GM23338 (cell line): Measurements from ENCODE around the gene MTMR1. TPM values are rescaled to one million over a fixed set of nuclear protein-coding genes. Genes with fewer than 3 reads are reported as not detected.

ENCODE experiments used
- ATAC-seq: fragments of 200-7000 bp; cut with Tn5 transposase; 3 replicates; pipeline ENCODE4 v1.9.1; 2020
- DNase-seq: peaks from one replicate; pipeline ENCODE4 v3.0.0-alpha.2; 2015; ENCODE audit warnings: low spot score
- H2AFZ ChIP-seq: fragments of 200-600 bp; sonication (generic); 2 replicates; pipeline ENCODE4 v1.8.0; 2016; ENCODE audit warnings: antibody characterized with exemption, mild to moderate bottlenecking, moderate library complexity
- H3F3A ChIP-seq: fragments of 200-600 bp; sonication (generic); replicated peaks from 2 replicates; pipeline ENCODE4 v1.8.0; 2017; ENCODE audit warnings: antibody characterized with exemption, mixed run types, low read depth
- H3K27ac ChIP-seq: fragments of 200-600 bp; sonication (generic); 2 replicates; pipeline ENCODE4 v1.6.1; 2016; ENCODE audit warnings: low read depth
- H3K27me3 ChIP-seq: fragments of 200-600 bp; sonication (generic); 2 replicates; pipeline ENCODE4 v1.8.0; 2016; ENCODE audit warnings: mild to moderate bottlenecking, mixed run types, moderate library complexity; ENCODE audit not compliant: insufficient read depth
- H3K36me3 ChIP-seq: fragments of 200-600 bp; sonication (generic); 2 replicates; pipeline ENCODE4 v1.8.0; 2016; ENCODE audit warnings: mild to moderate bottlenecking; ENCODE audit not compliant: insufficient read depth
- H3K4me1 ChIP-seq: fragments of 200-600 bp; sonication (generic); 2 replicates; pipeline ENCODE4 v1.8.0; 2016; ENCODE audit warnings: mild to moderate bottlenecking, moderate library complexity; ENCODE audit not compliant: insufficient read depth
- H3K4me2 ChIP-seq: fragments of 200-600 bp; sonication (generic); 2 replicates; pipeline ENCODE4 v1.7.1; 2017; ENCODE audit warnings: mixed run types
- H3K4me3 ChIP-seq: fragments of 200-600 bp; sonication (generic); 2 replicates; pipeline ENCODE4 v1.6.1; 2016; ENCODE audit warnings: mixed run types
- H3K79me2 ChIP-seq: fragments of 200-600 bp; sonication (generic); replicated peaks from 2 replicates; pipeline ENCODE4 v1.8.0; 2017; ENCODE audit warnings: mild to moderate bottlenecking; ENCODE audit not compliant: insufficient read depth
- H3K9me2 ChIP-seq: fragments of 200-600 bp; sonication (generic); 2 replicates; pipeline ENCODE4 v1.8.0; 2017; ENCODE audit not compliant: insufficient read depth
- H4K20me1 ChIP-seq: fragments of 200-600 bp; sonication (generic); replicated peaks from 2 replicates; pipeline ENCODE4 v1.8.0; 2017; ENCODE audit warnings: mild to moderate bottlenecking; ENCODE audit not compliant: insufficient read depth
- H3K27ac Mint-ChIP-seq: 2 replicates; pipeline ENCODE4 v1.8.0; 2020; ENCODE audit warnings: inconsistent platforms, mild to moderate bottlenecking, moderate library complexity, mixed read lengths
- H3K27me3 Mint-ChIP-seq: 3 replicates; pipeline ENCODE4 v1.8.0; 2022; ENCODE audit warnings: low read depth, mild to moderate bottlenecking, moderate library complexity, mixed read lengths, inconsistent platforms; ENCODE audit not compliant: insufficient read depth, poor library complexity
- H3K36me3 Mint-ChIP-seq: 3 replicates; pipeline ENCODE4 v1.8.0; 2021; ENCODE audit warnings: low read depth, mild to moderate bottlenecking, inconsistent platforms, moderate library complexity, mixed read lengths
- H3K4me1 Mint-ChIP-seq: 3 replicates; pipeline ENCODE4 v1.8.0; 2020; ENCODE audit warnings: mild to moderate bottlenecking, inconsistent platforms, mixed read lengths
- H3K4me3 Mint-ChIP-seq: 3 replicates; pipeline ENCODE4 v1.8.0; 2021; ENCODE audit warnings: moderate library complexity, mild to moderate bottlenecking, inconsistent platforms, mixed read lengths
- H3K9me3 Mint-ChIP-seq: 3 replicates; pipeline ENCODE4 v1.8.0; 2020; ENCODE audit warnings: moderate library complexity, mild to moderate bottlenecking, inconsistent platforms, mixed read lengths
- CREB1 ChIP-seq: fragments of 250-450 bp; sonication (Bioruptor Pico); IDR thresholded peaks from 2 replicates; pipeline ENCODE4 v1.5.0; 2020; ENCODE audit warnings: low read depth, mild to moderate bottlenecking, moderate library complexity
- EZH2 ChIP-seq: fragments of 200-600 bp; sonication (generic); IDR thresholded peaks from one replicate; pipeline ENCODE4 v1.8.0; 2017; ENCODE audit warnings: antibody characterized with exemption, mild to moderate bottlenecking, low read depth; ENCODE audit not compliant: unreplicated experiment
- JUNB ChIP-seq: IDR thresholded peaks from one replicate; pipeline ENCODE4 v1.6.1; 2016; ENCODE audit warnings: antibody characterized with exemption; ENCODE audit not compliant: unreplicated experiment
- ZNF114 ChIP-seq: fragments of 250-450 bp; sonication (Bioruptor Pico); IDR thresholded peaks from 2 replicates; pipeline ENCODE4 v1.5.0; 2020; ENCODE audit warnings: mild to moderate bottlenecking, moderate library complexity
- ZNF331 ChIP-seq: fragments of 250-450 bp; sonication (Bioruptor Pico); IDR thresholded peaks from 2 replicates; pipeline ENCODE4 v1.5.0; 2020; ENCODE audit warnings: low read depth, mild to moderate bottlenecking, moderate library complexity
- polyA plus RNA-seq: library from polyadenylated mRNA; unstranded; fragments of >200 nt; fragmentation: Nextera tagmentation; extraction: Ambion mirVana; gene quantifications from 2 replicates; pipeline ENCODE4 v1.2.1, GENCODE V29; 2016
- total RNA-seq: library from RNA; depleted of rRNA; stranded (reverse); fragments of >200 nt; shearing (Covaris generic); gene quantifications from 2 replicates; pipeline ENCODE4 v1.2.3, GENCODE V29; 2014
- TF ChIP-seq, protein P1 (sequence below), 2 experiments: fragments of 200-600 bp in 1 of 2; sonication (generic) in 1 of 2; conservative IDR thresholded peaks; 2 replicates each; pipeline versions ENCODE4 v1.5.1 to v1.6.1; 2016 to 2017; ENCODE audit warnings: antibody characterized with exemption in 2 of 2, low read depth in 2 of 2, mild to moderate bottlenecking in 2 of 2, moderate library complexity in 1 of 2
- TF ChIP-seq, protein P2 (sequence below): IDR thresholded peaks from one replicate; pipeline ENCODE4 v1.6.1; 2018; ENCODE audit warnings: antibody characterized with exemption; ENCODE audit not compliant: unreplicated experiment
- TF ChIP-seq, protein P3 (sequence below): fragments of 250-450 bp; sonication (Bioruptor Pico); IDR thresholded peaks from 2 replicates; pipeline ENCODE4 v1.5.0; 2020; ENCODE audit warnings: mild to moderate bottlenecking, moderate library complexity

The MTMR1 gene
- total and polyA plus RNA-seq, 2 experiments from 2014 or later: 4.5 to 19.1 TPM

DNA sequence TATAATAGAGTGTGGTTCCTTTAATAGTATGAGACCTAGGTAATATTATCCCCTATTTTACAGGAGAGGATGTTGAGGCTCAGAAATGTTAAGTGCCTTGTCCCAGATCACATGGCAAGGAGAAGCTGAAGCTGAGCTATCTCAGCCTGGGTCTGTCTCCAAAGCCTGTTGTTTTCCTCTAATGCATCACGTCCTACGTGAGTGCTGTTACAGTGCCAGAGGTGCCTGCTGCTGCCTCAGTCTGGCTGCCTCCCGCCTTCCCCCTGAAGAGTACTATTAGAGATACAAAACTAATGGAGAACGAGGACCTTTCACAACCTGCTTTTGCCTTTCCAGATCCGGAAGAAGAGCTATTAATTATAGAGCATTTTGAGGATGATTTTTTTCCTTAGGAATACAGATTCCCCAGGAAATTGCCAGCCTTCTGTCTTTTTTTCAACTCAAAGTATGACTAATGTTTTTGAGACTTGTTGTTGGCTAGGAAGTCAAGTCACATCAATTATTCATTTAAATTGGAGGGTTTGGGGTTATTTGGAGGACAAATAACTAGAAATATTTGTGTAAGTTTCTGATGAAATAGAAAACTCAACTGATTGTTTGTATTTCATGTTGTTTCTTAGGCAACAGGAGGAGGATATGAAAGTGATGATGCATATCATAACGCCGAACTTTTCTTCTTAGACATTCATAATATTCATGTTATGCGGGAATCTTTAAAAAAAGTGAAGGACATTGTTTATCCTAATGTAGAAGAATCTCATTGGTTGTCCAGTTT is 43.9 kb upstream of the MTMR1 start (continued):
- TF ChIP-seq, protein P1, sequence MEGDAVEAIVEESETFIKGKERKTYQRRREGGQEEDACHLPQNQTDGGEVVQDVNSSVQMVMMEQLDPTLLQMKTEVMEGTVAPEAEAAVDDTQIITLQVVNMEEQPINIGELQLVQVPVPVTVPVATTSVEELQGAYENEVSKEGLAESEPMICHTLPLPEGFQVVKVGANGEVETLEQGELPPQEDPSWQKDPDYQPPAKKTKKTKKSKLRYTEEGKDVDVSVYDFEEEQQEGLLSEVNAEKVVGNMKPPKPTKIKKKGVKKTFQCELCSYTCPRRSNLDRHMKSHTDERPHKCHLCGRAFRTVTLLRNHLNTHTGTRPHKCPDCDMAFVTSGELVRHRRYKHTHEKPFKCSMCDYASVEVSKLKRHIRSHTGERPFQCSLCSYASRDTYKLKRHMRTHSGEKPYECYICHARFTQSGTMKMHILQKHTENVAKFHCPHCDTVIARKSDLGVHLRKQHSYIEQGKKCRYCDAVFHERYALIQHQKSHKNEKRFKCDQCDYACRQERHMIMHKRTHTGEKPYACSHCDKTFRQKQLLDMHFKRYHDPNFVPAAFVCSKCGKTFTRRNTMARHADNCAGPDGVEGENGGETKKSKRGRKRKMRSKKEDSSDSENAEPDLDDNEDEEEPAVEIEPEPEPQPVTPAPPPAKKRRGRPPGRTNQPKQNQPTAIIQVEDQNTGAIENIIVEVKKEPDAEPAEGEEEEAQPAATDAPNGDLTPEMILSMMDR (conservative IDR thresholded peaks at IDR 0.05; ENCODE audit: low read depth in 2 of 2): no peak
- TF ChIP-seq EZH2: no peak
- no peak for TF ChIP-seq ZNF331
- TF ChIP-seq JUNB: no peak

DNA sequence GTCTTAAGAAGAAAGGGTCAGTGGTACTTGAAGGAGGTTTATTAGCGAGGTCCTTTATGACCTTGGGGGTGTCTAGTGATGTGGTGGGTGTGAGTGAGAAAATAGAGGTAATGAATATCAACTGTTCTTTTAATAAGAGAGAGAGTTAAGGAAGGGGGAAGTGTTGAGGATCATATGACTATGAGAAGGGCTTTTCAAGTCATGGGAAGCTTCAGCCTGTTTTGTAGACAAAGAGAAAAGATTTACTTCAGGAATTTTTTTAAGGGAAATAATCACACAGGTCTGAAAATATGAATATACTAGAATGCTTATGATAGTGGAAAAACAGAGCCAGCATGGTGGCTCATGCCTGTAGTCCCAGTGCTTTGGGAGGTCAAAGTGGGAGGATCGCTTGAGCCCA is 41.3 kb upstream of the MTMR1 start:
- H3K4me3 Mint-ChIP-seq: no peak overlapping the region
- Histone ChIP-seq H3K9me2 (no peaks in the 10 kb centered on the region), H3K4me1 (no peaks in the 10 kb centered on the region), H3K4me2 (no peak overlapping the region), H3K27ac (no peak overlapping the region), H4K20me1 (no peaks in the 10 kb centered on the region), H3K27me3 (no peaks in the 10 kb centered on the region), H2AFZ (no peak overlapping the region), H3K4me3 (no peak overlapping the region), H3F3A (no peaks in the 10 kb centered on the region), H3K36me3 (no peaks in the 10 kb centered on the region), H3K79me2 (no peaks in the 10 kb centered on the region)
- no peaks in the 10 kb centered on the region for H3K27me3 Mint-ChIP-seq
- H3K4me1 Mint-ChIP-seq: peaks cover 4% of the 10 kb centered on the region; the same call in 2 of the 3 replicates
- DNase-seq: no peak
- TF ChIP-seq, protein P2, sequence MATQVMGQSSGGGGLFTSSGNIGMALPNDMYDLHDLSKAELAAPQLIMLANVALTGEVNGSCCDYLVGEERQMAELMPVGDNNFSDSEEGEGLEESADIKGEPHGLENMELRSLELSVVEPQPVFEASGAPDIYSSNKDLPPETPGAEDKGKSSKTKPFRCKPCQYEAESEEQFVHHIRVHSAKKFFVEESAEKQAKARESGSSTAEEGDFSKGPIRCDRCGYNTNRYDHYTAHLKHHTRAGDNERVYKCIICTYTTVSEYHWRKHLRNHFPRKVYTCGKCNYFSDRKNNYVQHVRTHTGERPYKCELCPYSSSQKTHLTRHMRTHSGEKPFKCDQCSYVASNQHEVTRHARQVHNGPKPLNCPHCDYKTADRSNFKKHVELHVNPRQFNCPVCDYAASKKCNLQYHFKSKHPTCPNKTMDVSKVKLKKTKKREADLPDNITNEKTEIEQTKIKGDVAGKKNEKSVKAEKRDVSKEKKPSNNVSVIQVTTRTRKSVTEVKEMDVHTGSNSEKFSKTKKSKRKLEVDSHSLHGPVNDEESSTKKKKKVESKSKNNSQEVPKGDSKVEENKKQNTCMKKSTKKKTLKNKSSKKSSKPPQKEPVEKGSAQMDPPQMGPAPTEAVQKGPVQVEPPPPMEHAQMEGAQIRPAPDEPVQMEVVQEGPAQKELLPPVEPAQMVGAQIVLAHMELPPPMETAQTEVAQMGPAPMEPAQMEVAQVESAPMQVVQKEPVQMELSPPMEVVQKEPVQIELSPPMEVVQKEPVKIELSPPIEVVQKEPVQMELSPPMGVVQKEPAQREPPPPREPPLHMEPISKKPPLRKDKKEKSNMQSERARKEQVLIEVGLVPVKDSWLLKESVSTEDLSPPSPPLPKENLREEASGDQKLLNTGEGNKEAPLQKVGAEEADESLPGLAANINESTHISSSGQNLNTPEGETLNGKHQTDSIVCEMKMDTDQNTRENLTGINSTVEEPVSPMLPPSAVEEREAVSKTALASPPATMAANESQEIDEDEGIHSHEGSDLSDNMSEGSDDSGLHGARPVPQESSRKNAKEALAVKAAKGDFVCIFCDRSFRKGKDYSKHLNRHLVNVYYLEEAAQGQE: no peak
- TF ChIP-seq, protein P1 (conservative IDR thresholded peaks at IDR 0.05; ENCODE audit: low read depth in 2 of 2): no peak
- no peak for TF ChIP-seq EZH2
- TF ChIP-seq ZNF114 (CRISPR knock-in tag): no peak
- TF ChIP-seq ZNF331: no peak
- TF ChIP-seq, protein P3, sequence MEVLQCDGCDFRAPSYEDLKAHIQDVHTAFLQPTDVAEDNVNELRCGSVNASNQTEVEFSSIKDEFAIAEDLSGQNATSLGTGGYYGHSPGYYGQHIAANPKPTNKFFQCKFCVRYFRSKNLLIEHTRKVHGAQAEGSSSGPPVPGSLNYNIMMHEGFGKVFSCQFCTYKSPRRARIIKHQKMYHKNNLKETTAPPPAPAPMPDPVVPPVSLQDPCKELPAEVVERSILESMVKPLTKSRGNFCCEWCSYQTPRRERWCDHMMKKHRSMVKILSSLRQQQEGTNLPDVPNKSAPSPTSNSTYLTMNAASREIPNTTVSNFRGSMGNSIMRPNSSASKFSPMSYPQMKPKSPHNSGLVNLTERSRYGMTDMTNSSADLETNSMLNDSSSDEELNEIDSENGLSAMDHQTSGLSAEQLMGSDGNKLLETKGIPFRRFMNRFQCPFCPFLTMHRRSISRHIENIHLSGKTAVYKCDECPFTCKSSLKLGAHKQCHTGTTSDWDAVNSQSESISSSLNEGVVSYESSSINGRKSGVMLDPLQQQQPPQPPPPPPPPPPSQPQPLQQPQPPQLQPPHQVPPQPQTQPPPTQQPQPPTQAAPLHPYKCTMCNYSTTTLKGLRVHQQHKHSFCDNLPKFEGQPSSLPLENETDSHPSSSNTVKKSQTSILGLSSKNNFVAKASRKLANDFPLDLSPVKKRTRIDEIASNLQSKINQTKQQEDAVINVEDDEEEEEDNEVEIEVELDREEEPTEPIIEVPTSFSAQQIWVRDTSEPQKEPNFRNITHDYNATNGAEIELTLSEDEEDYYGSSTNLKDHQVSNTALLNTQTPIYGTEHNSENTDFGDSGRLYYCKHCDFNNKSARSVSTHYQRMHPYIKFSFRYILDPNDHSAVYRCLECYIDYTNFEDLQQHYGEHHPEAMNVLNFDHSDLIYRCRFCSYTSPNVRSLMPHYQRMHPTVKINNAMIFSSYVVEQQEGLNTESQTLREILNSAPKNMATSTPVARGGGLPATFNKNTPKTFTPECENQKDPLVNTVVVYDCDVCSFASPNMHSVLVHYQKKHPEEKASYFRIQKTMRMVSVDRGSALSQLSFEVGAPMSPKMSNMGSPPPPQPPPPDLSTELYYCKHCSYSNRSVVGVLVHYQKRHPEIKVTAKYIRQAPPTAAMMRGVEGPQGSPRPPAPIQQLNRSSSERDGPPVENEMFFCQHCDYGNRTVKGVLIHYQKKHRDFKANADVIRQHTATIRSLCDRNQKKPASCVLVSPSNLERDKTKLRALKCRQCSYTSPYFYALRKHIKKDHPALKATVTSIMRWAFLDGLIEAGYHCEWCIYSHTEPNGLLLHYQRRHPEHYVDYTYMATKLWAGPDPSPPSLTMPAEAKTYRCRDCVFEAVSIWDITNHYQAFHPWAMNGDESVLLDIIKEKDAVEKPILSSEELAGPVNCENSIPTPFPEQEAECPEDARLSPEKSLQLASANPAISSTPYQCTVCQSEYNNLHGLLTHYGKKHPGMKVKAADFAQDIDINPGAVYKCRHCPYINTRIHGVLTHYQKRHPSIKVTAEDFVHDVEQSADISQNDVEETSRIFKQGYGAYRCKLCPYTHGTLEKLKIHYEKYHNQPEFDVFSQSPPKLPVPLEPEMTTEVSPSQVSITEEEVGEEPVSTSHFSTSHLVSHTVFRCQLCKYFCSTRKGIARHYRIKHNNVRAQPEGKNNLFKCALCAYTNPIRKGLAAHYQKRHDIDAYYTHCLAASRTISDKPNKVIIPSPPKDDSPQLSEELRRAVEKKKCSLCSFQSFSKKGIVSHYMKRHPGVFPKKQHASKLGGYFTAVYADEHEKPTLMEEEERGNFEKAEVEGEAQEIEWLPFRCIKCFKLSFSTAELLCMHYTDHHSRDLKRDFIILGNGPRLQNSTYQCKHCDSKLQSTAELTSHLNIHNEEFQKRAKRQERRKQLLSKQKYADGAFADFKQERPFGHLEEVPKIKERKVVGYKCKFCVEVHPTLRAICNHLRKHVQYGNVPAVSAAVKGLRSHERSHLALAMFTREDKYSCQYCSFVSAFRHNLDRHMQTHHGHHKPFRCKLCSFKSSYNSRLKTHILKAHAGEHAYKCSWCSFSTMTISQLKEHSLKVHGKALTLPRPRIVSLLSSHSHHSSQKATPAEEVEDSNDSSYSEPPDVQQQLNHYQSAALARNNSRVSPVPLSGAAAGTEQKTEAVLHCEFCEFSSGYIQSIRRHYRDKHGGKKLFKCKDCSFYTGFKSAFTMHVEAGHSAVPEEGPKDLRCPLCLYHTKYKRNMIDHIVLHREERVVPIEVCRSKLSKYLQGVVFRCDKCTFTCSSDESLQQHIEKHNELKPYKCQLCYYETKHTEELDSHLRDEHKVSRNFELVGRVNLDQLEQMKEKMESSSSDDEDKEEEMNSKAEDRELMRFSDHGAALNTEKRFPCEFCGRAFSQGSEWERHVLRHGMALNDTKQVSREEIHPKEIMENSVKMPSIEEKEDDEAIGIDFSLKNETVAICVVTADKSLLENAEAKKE (CRISPR knock-in tag): no peak
- no peak for TF ChIP-seq CREB1
- no peak for ATAC-seq
- no peaks in the 10 kb centered on the region for H3K9me3 Mint-ChIP-seq
- no peak overlapping the region for H3K27ac Mint-ChIP-seq
- H3K36me3 Mint-ChIP-seq: peaks cover 7% of the 10 kb centered on the region; the same call in 2 of the 3 replicates
